ENCODE measurements around the gene MCMBP. TPM values are rescaled to one million over a fixed set of nuclear protein-coding genes. Genes with fewer than 3 reads are reported as not detected.

MCMBP gene
- total RNA-seq, 1 experiment from 2014 or later = 87.1 TPM

DNA sequence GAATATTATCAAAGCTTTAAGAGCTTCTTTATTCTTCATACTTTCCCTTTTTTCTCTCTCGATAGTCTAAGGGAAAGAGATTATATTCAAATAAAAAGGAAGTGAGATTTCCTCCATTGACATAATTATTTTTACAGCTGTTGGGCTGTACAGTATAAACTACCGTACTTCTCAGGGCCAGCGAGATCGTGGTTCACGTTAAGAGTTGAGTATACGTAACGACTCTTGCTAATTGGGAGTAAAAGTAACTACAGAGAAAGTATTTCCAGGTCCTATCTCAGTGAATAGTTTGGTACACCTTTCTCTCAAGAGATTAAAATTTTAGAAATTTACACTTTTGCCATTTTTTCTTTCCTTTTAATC is 89.0 kb downstream of the MCMBP start:
- peaks cover 36 to 50% of the 10 kb centered on the region in 2 experiments for H3K4me1 Mint-ChIP-seq
- no peak overlapping the region for H3K4me3 Mint-ChIP-seq
- H3T11ph ChIP-seq (ENCODE audit: low read length) = no peak overlapping the region
- no peak overlapping the region for H3K23ac ChIP-seq (ENCODE audit: insufficient read length, low read depth, low read length)
- no peak overlapping the region for H4K91ac ChIP-seq (ENCODE audit: insufficient read length, low read depth, low read length)
- H3K4ac ChIP-seq (ENCODE audit: low read depth, low read length) = no peak overlapping the region
- no peak overlapping the region for H4K8ac ChIP-seq (replicated peaks; ENCODE audit: insufficient read length, low read depth, low read length)
- H3K27ac ChIP-seq (ENCODE audit: insufficient read length, low read depth, low read length) = no peak overlapping the region
- H3K23me2 ChIP-seq (ENCODE audit: insufficient read length, low read depth, low read length, poor library complexity, severe bottlenecking) = peaks cover 2% of the 10 kb centered on the region
- peaks cover 3% of the 10 kb centered on the region; the same call in 1 of the 2 replicates for H3K4me1 ChIP-seq (ENCODE audit: insufficient read depth, low read length)
- no peak overlapping the region for H2BK15ac ChIP-seq (ENCODE audit: low read depth, low read length)
- no peak overlapping the region for H3K9ac ChIP-seq (ENCODE audit: extremely low read depth, insufficient read length, low read length)
- H2BK20ac ChIP-seq (ENCODE audit: low read depth, low read length, poor library complexity, severe bottlenecking) = no peak overlapping the region
- H3K56ac ChIP-seq (ENCODE audit: insufficient read length, low read depth, low read length) = no peak overlapping the region
- H3K79me1 ChIP-seq (ENCODE audit: insufficient read depth, low read depth, low read length, poor library complexity, severe bottlenecking) = no peaks in the 10 kb centered on the region
- no CpG with 5 or more reads among the region's 7 CpGs for WGBS (ENCODE audit: extremely low coverage, insufficient read length, low lambda C conversion rate)
- no peak overlapping the region for H2BK120ac ChIP-seq (ENCODE audit: low read depth, low read length, poor library complexity, severe bottlenecking)
- H3K79me2 ChIP-seq (ENCODE audit: insufficient read depth, low read length) = no peaks in the 10 kb centered on the region
- H3K9me3 Mint-ChIP-seq = no peaks in the 10 kb centered on the region
- H2AFZ ChIP-seq (ENCODE audit: low read length) = no peak overlapping the region
- H3K14ac ChIP-seq (ENCODE audit: insufficient read depth, low read length) = no peak overlapping the region
- no peaks in the 10 kb centered on the region for H3K27me3 ChIP-seq (ENCODE audit: insufficient read depth, low read length)
- no peaks in the 10 kb centered on the region for H3K9me3 ChIP-seq (ENCODE audit: control insufficient read depth, low read depth, low read length)
- H3K4me2 ChIP-seq (ENCODE audit: insufficient read depth, insufficient read length, low read length) = no peak overlapping the region
- no peak overlapping the region for H3K27ac Mint-ChIP-seq
- no peak overlapping the region for H2BK5ac ChIP-seq (ENCODE audit: insufficient read length, low read length)
- H3K36me3 Mint-ChIP-seq (ENCODE audit: insufficient read depth in 1 of 3, low read depth in 3 of 3) = peaks cover under 1 to 4% (median 3%) of the 10 kb centered on the region in 3 experiments; a peak in 5 of 7 replicates
- H3K27me3 Mint-ChIP-seq (ENCODE audit: low read depth) = no peaks in the 10 kb centered on the region
- DNase-seq = no peak
- no peak overlapping the region for H3K18ac ChIP-seq (ENCODE audit: insufficient read length, low read depth, low read length)
- no peak overlapping the region for H2BK12ac ChIP-seq (ENCODE audit: insufficient read length, low read depth, low read length)
- H4K5ac ChIP-seq (ENCODE audit: insufficient read length, low read depth, low read length) = no peak overlapping the region
- TF ChIP-seq, protein P1, sequence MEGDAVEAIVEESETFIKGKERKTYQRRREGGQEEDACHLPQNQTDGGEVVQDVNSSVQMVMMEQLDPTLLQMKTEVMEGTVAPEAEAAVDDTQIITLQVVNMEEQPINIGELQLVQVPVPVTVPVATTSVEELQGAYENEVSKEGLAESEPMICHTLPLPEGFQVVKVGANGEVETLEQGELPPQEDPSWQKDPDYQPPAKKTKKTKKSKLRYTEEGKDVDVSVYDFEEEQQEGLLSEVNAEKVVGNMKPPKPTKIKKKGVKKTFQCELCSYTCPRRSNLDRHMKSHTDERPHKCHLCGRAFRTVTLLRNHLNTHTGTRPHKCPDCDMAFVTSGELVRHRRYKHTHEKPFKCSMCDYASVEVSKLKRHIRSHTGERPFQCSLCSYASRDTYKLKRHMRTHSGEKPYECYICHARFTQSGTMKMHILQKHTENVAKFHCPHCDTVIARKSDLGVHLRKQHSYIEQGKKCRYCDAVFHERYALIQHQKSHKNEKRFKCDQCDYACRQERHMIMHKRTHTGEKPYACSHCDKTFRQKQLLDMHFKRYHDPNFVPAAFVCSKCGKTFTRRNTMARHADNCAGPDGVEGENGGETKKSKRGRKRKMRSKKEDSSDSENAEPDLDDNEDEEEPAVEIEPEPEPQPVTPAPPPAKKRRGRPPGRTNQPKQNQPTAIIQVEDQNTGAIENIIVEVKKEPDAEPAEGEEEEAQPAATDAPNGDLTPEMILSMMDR (conservative IDR thresholded peaks at IDR 0.05) = no peak
- H4K20me1 ChIP-seq (ENCODE audit: control insufficient read depth, insufficient read depth, insufficient read length) = no peaks in the 10 kb centered on the region
- no peak overlapping the region for H2AK5ac ChIP-seq (ENCODE audit: insufficient read length, low read length)
